ENCODE measurements around the gene DOLK.
A peak's percentile ranks its signal among the peaks of the same experiment; 100 is the strongest.
"Not testable (repeated sequence)": the region's sequence is repeated elsewhere in the genome, so short reads cannot be mapped to it uniquely, and the experiment has no call there.

Gene DOLK

DNA sequence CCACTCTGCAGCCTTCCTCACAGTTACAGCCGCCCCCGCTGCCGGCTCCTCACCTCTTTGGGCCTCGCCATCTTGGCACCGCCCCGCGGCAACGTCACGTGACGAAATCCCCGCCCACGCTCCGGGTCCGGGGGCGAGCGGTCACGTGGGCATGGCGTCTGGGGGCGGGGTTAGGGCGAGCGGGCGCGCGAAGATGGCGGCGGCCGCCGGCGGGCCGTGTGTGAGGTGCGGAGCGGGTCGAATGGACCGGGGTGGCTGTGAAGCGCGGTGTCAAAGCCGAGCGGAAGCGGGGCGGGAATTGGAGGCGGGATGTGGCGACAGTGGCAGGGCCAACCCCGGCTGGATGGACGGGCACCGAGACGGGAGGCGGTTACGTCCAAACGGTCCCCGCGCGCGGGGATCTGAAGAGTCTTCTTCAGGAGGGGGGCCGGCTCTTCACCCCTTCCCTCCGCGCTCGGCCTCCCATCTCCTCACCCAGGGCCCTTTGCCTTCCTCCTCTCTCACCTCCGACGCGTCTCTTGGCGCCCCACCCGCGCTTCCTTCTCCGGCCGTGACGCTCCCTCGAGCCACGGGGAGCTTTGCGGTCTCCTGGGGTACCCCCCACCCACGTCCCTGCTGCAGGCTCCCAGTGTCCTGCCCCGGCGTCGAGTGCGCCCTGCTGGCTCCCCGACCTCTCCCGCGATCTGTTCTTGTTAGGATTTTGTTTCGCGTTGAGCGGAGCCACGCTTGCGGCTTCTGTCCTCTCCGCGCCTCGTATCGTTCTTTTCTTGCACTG lies at the start of gene DOLK, which contains the start of gene NUP188:
Gene DOLK (minus strand): TSS at position 77 of the 775 bp plus-strand sequence. CDS start 300 bp downstream, outside the sequence.
Gene NUP188 (plus strand): TSS at position 173 of the 775 bp plus-strand sequence. CDS start 21 bp downstream, at position 194.
- DNase-seq = peak; percentile 77

DNA sequence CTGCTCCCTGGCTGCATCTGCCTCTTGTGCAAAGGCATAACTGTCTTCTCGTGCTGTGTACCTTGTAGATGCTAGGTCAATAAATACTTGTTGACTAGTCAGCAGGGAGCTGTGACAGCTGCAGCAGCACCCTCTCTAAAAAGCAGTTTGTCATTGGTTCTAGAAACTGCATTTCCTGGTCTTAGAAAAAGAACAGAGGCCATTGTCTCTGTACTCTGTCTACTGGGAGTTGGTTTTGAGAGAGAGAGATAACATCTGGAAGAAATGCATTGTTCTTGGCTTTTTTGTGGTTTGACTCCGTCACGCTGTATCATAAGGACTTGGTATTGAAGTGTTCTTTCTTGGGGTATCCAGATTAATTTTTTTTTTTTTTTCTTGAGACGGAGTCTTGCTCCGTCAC lies 48.4 kb upstream of the DOLK start:
- no peak for DNase-seq

DNA sequence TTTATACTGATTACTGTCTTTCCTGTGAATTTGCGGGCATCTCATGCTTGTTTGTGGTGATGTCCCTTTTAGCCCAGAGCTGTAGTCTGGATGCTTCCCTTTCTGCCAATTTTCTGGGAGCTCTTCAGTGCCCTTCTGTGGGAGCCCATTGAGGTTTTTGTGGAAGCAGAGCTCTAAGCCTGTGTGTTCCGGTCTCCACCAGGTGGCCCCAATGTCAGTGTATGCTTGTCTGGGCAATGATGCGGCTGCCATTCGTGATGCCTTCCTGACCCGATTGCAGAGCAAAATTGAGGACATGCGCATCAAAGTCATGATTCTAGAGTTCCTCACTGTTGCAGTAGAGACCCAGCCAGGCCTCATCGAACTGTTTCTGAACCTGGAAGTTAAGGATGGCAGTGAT lies 45.6 kb upstream of the DOLK start:
- DNase-seq = no peak

DNA sequence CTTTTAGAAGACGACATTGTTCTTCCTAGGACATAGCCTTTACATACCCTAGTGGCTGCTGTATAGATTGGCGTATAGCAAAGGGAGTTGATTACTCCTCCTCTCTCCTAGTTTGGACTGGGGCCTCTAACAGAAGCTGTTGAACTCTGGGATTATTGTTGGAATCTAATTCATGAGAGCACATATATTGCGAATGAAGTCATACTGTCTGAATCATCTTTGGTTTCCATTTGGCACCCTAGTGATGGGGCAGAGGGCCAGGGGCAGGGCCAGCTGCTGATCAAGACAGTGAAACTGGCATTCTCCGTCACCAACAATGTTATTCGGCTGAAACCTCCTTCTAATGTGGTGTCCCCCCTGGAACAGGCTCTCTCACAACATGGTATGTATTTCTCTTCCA lies 40.4 kb upstream of the DOLK start:
- DNase-seq = no peak

DNA sequence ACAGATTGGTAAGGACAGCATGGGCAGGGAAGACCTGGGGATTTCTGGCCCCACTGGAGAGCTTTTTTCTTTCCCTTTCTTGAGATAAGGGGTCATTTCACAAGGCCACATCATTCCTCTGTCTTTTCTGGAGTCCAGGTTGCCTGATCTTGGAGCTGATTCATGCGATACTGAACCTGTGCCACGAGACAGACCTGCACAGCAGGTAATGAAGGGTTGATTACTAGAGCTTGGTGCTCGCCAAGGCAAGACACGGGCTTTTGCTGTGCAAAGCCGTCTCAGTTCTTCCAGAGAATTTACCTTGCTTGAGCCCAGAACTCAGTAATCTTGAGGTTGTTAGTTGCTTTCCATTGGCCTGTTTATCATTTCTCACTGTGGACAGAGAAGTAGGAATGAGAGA lies 39.3 kb upstream of the DOLK start:
- no peak for DNase-seq

DNA sequence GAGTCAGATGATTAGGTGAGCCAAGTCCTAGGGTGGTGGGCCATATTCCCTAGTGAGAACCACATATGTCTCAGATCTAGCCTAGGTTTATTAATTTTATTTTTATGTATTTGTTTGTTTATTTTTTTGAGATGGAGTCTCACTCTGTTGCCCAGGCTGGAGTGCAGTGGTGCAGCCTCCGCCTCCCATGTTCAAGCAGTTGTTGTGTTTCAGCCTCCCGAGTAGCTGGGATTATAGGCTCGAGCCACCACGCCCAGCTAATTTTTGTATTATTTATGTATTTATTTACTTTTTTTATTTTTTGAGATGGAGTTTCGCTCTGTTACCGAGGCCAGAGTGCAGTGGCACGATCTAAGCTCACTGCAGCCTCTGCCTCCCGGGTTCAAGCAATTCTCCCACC lies 36.1 kb upstream of the DOLK start:
- DNase-seq = no peak

DNA sequence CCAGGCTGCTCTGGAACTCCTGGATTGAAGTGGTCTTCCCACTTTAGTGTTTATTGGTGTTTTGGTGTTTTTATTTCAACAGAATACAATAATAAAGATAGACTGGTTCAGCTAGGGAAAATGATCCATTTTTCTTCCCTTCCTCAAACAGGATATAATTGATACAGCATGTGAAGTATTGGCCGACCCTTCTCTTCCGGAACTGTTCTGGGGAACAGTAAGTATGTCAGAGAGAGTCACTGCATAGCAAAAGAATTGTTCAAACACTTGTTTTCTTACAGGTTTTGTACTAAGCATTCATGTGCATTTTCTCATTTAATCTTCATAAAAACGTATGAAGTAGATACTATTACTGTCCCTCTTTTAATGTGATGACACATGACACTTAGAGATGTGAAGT lies 31.7 kb upstream of the DOLK start:
- no peak for DNase-seq

DNA sequence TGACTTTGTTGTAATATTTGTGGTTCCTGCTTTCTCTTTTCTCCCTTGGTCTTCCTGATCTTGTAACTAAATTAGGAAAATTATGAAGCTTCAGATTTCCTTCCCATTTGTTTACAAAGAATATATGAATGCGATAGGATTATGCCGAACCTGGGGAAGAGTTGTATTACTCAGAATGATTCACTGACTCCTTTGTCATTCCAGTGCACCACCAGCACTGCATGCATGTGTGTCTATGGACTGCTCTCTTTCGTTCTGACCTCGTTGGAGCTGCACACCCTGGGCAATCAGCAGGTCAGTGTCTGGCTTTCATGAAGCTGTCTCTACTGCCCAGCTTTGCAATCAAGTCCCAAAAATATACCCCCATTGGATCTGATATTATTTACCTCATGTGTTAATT lies 25.6 kb upstream of the DOLK start:
- no peak for DNase-seq

DNA sequence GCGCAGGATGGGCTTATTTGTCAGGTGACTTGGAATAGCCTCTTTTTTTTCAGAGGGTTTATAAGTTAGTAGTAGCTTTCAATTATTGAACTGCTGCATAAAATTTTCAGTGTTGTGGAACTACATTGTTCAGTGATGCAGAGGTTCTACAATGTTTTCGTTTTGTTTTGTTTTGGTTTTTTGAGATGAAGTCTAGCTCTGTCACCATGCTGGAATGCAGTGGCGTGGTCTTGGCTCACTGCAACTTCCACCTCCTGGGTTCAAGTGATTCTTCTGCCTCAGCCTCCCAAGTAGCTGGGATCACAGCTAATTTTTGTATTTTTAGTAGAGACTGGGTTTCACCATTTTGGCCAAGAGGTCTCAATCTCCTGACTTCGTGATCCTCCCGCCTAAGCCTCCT lies 22.1 kb upstream of the DOLK start:
- no peak for DNase-seq

DNA sequence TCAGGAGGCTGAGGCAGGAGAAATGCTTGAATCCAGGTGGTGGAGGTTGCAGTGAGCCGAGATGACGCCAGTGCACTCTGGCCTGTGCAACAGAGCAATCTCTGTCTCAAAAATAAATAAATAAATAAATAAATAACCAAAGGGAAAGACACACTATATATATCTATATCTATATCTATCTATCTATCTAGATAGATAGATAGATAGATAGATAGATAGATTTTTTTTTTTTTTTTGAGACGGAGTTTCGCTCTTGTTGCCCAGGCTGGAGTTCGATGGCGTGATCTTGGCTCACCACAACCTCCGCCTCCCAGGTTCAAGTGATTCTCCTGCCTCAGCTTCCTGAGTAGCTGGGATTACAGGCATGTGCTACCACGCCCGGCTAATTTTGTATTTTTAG lies 14.0 kb upstream of the DOLK start:
- DNase-seq = not testable (repeated sequence)

DNA sequence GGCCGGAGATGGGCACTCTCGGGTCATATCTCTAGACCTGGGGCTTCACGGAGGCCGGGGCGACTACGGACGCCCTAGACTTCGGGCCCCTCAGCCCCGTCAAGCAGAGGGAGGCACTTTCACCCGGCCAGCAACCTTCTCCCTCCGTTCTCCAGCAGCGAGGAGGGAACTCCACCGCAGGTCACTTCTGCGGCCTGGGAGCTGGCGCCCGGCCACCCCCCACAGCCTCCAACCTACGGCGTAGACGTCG lies 201 bp downstream of the DOLK start:
- no peak for DNase-seq

DNA sequence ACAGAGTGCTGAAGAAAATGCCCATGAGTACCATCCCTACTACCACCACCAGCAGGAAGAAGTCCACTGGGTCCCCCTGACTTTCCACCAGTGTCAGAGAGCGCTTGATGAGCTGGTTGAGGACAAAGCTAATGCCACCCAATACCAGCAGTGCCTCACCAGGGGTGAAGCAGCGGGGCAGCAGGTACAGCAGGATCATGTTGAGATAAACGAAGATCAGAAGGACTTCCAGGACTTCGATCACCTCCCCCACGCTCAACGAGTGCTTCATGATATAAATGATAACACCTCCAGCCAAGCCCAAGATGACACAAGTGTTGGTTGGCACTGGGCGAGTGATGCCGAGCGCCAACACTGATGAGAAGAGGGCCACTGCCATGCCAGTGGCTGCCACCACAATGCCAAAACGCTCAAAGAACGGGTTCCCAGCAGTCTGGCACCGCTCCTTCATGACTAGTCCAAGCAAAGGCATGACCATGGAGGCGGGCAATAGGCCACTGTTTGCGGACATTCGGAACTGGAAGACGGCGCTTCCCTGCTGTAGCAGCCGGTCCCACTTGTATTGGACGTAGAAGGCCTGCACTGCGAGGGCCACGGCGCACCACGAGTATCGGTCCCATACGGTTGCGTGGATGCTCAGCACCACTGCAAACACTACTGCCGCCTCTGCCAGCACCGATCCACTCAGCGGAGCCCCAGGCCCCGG lies 679 bp downstream of the DOLK start:
- no peak for DNase-seq

DNA sequence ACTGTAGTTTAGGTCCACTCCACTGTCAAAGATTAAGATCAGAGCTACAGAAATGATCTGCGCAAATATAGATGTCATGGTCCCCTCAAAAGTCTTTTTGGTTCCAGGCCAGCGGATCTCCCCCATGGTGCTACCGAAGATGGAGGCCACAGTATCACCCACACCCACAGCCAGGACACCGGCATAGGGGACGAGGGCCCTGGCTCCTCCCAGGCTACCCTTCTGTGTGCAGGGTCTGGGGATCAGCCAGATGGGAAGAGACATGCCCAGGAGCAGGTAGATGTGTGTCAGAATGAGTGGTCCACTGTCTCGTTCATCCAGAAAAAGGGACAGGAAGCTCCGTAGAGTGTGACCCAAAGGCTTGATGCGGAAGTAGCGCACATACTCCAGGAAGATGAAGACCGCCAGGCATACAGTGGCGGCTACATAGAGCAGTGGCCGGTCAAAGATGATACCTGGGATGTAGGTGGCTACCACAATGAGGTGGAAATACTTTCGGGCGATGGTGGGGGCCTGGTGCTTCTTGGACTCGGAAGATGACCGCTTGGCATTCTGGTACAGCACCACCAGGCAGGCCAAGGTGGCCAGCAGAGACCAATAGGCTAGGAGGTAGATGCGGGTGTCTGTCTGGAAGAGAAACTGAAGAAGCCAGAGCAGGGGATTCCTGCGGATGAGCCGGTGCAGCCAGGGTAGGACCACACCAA lies 1.5 kb downstream of the DOLK start:
- no peak for DNase-seq

DNA sequence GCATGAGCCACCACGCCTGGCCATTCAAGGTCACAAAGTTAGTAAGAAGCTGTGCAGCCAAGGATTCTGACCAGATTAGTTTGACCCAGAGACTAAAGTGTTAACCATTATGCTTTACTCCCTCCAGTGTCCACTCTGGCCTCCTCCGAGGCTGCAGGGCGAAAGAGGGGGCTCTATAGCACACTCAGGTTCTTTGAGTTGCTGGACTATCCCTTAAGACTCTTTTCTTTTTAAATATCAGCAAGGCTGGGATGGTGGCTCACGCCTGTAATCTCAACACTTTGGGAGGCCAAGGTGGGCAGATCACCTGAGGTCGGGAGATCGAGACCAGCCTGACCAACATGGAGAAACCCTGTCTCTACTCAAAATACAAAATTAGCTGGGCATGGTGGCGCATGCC lies 2.4 kb downstream of the DOLK start:
- DNase-seq = not testable (repeated sequence)

DNA sequence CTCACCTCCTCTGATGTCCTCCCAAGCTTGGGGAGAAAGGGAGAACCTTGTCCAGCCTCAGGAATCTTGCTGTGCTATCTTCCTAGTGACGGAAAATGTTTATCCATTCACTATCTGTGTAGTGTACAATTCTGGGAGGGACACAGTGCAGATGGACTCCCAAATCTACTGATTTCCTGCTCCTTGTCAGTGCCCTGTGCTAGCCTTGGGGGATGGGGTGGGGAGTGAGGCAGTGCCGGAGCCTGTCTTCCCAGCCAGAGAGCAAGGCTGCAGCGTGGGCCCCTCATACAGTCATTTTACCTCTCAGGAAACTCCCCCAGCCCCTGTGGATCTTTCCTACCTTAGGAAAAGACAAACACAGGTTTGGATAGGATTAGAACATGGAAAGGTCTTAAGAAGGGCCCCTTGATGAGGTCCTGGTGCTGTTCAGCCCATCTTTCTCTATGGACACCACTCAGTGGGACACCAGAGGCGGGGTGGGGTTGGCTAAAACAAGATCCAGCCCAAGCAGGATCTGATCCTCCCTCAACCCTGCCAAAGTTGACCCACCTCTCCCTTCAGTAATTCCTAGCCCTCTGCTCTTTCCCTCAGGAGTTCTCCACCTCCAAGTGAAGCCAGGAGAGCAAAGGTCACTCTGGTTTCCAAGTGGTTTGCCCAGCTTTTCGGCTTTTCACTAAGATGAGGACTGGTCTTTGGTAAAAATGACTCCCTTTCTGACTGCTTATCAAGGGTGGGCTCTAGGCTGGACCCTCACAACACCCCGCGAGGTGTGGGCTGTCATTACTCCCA lies 3.4 kb downstream of the DOLK start:
- no peak for DNase-seq

DNA sequence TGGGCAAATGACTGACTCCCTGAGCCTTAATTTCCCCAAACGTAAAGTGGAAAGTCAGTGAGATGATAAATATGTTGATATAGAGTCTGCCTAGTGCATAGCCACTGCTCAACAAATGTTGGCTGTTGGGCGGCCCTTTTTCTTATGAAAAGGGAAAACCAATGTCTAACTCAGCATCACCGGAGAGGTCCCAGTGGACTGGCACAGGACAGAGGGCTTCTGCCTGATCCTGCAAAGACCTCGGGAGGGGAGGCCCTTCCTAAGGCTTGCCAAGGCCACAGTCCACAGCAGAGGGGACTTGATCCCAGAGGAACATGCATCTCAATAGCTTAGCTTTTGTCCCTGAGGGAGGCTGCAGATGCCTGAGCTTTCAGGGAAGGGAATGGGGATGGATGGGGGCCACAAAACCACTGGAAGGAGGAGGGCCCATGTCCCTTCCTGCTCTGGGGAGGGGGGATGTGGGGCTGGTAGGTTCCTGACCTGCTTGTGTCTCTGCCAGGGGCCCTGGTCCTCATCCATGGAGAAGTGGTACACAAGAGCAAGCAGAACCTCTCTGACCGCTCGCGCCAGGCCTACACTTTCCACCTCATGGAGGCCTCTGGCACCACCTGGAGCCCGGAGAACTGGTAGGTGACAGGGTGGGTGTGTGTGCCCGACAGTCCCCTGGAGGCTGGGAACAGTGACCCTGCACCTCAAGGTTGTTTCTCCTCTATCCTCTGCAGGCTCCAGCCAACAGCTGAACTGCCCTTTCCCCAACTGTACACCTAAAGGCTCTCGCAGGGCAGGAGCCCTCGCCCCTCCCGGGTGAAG lies 6.3 kb downstream of the DOLK start:
- DNase-seq = no peak

DNA sequence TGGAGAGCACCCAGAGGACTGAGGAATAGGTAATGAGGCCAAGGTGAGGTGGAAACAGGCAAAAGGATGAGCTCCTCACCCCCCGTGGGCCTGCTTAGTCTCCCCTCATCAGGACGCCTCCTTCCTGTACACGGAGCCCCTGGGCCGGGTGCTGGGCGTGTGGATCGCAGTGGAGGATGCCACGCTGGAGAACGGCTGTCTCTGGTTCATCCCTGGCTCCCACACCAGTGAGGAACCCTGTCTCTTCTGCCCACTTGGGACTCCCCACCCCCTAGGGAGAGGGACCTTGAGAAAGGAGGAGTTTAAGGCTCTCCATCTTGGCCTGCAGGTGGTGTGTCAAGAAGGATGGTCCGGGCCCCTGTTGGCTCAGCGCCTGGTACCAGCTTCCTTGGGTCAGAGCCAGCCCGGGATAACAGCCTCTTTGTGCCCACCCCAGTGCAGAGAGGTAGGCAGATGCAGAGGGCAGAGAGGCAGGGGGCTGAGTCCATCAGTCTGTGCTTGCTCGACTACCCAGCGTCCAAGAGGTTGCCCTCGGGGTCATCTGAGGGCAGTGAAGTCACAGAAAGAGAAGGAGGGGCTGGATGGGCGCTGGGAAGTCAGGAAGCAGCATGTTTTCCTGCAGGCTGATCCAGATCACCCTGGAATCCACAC lies 7.0 kb downstream of the DOLK start:
- no peak for DNase-seq

DNA sequence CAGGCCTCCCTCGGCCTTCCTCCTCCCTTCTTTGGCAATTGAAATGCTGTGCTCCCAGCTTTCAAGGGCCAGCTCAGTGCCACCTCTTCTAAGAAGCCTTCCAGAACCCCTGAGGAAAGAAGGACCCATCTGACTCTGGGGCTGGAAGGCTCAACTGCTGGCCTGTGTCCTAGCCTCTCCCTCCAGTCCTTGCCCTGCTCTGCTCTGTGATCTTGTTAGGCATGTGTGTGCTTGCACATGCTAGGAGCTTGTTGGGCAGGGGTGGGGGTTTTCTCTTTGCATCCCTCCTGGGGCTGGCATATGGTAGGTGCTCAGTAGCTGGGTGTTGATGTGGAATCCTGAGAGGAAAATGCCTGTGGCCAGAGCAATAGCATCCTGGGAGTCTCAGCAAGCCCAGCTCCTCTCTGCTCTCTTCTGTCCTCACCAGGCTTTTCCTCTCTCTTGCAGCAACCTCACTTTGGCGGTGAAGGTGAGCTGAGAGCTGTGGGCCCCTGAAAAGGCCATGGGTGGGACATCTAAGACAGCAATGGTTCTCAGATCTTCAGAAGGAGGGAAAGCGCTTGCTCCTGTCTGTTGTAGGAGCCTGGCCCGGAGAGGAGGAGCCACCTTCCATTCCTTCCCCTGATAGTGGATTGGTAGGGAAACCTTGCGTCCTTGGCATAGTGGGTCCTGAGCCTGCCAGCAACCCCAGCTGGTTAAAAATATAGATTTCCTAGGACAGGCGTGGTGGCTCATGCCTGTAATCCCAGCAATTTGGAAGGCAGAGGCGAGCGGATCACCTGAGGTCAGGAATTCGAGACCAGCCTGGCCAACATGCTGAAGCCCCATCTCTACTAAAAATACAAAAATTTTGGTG lies 9.9 kb downstream of the DOLK start:
- DNase-seq = no peak

DNA sequence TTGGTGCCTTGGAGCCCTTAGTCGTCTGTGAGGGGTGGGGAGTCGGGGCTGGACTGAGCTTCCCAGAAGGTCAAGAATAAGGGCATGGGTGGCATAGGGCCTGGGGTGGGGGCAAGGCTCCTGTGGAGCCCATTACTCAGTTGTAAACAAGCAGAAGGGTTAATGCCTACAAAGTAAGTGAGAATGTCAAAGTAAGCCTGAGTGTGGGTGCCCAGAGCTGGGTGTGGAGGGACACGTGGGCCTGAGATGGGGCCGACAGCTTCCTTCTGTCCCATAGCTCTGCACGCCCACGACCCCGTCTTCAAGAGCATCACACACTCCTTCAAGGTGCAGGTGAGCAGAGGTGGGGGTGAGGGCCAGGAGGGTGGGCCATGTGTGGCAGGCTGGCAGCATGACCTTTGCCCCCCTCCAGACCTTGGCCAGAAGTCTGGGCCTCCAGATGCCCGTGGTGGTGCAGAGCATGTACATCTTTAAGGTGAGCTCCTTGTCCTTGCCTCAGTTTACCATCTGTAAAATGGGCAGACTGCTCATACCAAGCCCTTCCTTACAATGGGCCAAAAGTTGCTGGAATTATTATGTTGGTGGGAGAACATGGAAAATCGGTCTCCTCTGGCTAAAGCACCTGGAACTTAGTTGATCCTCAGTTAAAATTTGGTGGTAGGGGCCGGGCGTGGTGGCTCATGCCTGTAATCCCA lies 11.1 kb downstream of the DOLK start:
- DNase-seq = no peak

DNA sequence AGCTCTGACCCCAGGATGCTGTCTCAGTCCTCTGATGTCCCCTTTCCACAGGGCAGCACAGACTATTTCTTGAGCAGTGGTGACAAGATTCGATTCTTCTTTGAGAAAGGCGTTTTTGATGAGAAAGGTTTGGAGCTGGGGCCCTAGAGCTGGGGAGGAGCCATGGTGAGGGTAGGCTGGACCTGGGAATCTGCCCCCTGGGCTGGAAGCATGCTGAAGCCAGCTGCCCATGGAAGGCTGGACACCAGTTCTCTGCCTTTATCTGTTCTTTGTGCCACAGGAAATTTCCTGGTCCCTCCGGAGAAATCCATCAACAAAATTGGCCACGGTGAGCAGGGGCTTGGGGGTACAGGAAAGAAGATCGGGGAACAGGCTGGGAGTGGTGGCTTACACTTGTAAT lies 13.7 kb downstream of the DOLK start:
- DNase-seq = no peak
